ENCODE results near the gene MORC1.
"Not testable (repeated sequence)": the region's sequence is repeated elsewhere in the genome, so short reads cannot be mapped to it uniquely, and the experiment has no call there.

MORC1 gene, protein sequence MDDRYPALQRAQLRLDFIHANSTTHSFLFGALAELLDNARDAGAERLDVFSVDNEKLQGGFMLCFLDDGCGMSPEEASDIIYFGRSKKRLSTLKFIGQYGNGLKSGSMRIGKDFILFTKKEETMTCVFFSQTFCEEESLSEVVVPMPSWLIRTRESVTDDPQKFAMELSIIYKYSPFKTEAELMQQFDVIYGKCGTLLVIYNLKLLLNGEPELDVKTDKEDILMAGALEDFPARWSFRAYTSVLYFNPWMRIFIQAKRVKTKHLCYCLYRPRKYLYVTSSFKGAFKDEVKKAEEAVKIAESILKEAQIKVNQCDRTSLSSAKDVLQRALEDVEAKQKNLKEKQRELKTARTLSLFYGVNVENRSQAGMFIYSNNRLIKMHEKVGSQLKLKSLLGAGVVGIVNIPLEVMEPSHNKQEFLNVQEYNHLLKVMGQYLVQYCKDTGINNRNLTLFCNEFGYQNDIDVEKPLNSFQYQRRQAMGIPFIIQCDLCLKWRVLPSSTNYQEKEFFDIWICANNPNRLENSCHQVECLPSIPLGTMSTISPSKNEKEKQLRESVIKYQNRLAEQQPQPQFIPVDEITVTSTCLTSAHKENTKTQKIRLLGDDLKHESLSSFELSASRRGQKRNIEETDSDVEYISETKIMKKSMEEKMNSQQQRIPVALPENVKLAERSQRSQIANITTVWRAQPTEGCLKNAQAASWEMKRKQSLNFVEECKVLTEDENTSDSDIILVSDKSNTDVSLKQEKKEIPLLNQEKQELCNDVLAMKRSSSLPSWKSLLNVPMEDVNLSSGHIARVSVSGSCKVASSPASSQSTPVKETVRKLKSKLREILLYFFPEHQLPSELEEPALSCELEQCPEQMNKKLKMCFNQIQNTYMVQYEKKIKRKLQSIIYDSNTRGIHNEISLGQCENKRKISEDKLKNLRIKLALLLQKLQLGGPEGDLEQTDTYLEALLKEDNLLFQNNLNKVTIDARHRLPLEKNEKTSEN

DNA sequence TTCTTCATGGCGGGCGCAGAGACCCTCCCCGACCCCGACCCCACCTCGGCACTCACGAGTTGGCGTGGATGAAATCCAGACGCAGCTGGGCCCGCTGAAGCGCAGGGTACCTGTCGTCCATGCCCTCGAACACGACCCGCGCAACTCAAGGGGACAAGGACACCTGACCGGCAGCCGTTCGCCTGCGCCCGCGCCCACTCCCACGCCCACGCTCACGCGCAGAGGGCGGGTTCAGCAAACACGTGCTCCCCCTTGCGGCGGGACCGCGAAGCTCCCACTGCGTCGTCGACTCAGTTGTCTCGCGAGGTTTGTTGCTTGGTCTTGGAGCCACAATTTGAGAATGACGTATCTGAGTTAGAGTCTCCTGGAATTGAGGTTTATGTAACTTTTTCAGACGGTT is at the start of gene MORC1:
TSS of gene MORC1 (minus strand) at position 196 of the 400 bp plus-strand sequence. CDS start at position 121, 75 bp downstream.
- no peak for DNase-seq

- DNase-seq: no peak
These were observed 48.0 kb upstream of the MORC1 start for GRCh38 chr3:109165905-109166304.

GRCh38 chr3:109161487-109162123 is 43.7 kb upstream of the MORC1 start:
- no peak for DNase-seq

DNA sequence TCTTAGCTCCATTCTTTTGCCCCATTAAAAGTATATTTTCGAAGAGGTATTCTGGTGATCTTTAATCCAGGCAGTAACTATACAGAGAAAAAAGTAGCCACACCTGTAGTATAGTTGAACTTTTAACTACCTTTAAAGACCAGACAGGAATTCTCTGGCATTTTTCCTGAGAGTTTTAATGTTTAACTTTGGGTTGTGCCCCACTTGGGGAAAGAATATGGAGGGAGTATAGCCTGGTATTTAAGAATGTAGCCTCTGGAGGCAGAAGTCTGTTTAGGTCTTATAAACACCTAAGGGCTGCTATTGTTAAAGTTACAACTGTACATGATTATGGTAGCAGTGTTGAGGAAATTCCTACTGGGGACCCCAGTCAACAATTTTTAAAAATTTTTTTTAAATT is 37.9 kb upstream of the MORC1 start:
- DNase-seq: no peak

DNA sequence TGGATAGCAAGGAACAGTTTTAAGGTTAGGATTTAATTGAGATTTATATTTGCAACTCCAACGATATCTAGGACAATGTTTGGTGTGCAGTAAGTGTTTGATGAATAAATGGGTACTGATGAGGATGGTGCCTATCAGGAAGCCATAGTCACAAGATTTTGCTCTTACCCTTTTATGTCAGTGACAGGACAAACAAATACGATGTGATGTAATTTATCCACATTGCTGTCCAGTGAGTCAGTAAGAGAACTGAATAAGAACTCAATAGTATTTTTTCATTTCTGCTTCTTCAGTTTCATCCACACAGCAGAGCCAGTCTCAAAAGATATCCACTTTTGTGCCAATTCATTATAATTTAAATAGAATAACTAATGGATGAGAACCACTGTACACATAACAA is 37.0 kb upstream of the MORC1 start:
- DNase-seq: no peak

GRCh38 chr3:109152320-109152719 is 34.4 kb upstream of the MORC1 start:
- DNase-seq: no peak

GRCh38 chr3:109149078-109149477 is 31.1 kb upstream of the MORC1 start:
- DNase-seq: no peak

DNA sequence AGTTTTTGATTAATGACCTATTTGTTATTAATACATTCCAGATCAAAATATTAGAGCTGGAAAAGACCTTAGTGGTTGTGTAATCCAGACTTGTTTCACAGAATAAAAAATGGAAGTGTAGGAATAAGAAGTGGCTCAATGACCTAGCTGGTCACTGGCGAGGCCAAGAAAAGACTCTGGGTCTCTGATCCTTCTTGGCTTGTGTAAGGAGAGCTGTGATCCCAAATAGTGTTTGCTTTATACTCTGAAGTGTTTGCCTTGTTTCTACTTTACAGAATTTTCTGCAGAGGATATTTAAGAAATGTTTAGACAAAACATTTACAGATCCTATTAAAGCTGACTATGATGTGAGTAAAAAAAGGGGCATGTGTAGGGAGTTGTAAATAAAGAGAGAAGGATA is 25.7 kb upstream of the MORC1 start:
- no peak for DNase-seq

DNA sequence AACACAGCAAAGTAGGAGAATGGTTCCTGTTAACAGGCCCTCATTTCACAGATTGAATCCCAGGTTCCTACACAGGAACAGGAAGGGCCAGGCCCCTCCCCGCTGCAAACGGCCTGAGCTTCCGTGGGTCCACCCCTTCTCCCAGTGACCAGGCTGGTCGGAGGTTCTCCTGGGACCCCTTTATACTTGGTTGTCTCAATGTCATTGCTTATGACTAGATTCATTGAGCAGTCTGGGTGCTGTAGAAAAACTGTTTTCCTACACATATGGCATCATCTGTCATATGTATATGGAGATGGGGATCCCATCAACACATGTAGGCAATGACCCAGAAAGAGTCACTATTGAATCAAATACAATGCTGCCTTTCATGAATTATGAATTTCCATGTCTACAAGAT is 22.4 kb upstream of the MORC1 start:
- no peak for DNase-seq

DNA sequence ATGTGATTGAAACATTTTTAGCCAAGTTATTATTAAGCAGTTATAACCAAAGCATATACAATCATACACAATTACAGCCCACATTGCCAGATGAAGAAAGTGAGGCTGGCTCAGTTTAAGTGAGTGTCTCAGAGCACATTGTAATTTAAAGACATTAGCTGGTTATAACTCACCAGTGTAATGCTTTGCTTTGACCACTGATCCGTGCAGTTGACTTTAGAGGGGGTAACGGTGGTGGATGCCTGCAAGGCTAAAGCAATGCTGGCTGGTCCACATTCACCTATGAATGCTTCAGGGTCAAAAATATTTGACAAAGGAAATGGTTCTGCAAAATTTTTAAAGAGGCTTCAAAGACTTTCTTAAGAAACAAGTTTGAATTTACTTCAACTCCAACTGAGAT is 19.8 kb upstream of the MORC1 start:
- no peak for DNase-seq

DNA sequence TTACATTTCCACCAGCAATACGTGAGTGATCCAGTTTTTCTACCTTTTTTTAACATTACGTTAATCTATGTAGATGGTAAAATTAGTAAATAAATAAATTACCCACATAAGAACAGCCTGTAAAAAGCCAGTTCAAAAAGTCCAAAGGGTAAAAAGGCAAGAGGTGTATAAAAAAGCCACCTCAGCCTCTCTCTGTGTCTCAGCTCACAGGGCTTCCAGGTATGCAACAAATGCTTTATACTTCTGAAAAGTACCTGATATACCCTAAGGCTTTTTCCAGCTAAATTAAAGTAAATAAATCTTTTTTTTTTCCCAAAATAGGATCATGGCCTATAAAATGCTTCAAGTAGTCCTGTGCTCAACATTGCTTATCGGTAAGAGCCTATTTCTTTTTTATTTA is 18.6 kb upstream of the MORC1 start, which contains the start of gene C3orf85:
TSS of gene C3orf85 (plus strand) at position 197 of the 400 bp plus-strand sequence. CDS start at position 326, 129 bp downstream.
- no peak for DNase-seq

- not testable (repeated sequence) for DNase-seq
These were observed 15.5 kb upstream of the MORC1 start for GRCh38 chr3:109133474-109133816.

DNA sequence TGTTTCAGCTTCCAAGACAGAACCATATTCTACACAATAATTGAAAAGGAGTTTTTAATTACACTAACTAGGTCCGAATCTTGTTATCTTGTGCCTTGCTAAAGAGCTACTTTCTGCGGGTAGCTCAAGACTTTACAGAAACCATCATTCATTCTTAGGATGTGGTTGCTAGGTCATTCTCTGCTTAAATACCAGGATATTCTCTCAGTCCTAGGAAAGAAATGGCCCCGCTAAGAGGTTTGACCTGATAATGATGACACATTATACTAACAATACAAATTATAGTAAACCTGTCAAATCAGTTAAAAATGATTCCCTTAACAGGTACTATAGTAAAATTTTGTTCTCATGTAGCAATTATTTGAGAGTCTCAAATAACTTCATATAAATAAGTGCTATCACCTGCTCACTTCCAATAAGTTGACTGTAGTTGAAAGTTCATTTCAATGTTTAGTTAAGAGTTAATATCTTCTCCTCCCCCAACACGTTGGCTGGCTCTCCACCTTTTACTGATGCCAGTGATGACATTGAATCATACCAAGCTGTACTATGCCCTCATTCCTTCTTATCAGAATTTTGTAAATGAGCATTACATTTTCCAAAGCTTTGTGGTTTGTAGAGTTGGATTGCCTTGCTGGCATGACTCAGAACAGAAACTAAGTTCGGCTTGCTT is 15.0 kb upstream of the MORC1 start:
- DNase-seq: no peak

- DNase-seq: no peak
These were observed 13.3 kb upstream of the MORC1 start for GRCh38 chr3:109131276-109131675.

DNA sequence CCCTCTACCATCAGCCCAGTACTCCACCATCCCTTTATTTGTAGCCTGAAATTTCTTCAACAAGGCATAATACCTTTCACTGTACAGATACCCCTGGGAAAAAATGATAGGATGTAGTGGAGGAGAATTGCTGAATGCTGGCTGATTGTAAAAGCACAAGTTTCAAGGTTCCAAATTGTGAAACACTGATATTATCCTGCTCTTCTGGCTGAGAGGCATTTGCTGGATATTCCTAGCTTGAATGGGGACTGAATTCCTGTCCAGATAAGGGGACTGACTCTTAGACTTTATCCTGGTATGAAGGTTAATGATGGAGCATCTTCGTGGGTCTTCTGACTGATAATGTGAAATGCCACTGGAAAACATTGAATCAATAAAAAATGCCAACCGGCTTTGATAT is 9.6 kb upstream of the MORC1 start:
- DNase-seq: no peak

DNA sequence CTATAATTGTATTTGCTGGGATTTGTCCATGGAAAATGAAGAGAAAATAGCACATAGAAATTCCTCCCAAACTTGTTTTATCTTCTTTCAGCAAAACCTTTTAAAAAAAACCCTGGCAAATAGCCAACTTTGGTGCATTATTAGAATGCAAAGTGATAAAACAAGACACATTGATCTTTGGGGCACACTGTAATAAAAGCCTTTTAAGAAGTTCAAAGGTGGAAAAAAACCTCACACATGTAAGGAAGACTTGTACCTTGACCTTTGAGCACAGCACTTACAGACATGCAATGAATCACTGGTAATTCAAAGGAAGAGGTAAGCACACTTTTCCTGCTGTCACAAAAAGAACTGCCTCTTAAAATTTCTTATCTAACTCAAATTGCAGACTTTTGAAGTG is 8.0 kb upstream of the MORC1 start:
- no peak for DNase-seq

DNA sequence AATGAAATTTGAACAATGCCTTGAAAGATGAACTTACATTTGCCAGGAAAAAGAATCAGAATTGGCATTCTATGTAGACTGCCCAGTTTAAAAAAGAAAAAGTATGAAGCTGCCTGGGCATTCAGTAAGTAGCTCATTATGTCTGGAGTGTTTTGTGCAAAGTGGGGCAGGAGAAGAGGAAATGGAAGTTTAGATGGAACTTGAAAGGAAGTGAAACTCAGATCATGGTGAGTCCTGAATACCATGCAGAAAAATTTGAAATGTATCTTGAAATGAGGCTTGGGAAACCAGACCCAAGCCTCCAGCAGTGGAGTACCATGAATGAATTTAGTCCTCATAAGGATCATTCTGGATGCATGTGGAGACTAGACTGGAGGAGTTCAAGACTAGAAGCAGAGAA is 4.8 kb upstream of the MORC1 start:
- no peak for DNase-seq

DNA sequence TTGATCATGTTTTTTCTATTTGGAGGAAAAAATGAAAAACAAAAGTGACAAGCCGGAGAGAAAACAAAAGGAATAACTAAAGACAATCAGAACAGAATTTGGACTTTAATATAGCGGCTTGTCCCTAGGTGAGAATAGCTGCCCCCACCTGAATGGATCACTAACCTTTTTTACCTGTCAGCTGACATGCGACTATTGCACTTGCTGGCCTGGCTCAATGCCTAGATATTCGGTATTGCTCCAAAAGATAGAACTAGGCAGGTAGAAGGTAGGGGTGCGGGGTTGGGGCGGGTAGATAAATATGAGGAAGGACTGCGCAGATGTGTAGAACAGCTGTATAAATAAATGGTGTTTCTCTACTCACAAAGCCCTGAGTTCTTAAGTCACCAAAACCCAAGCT is 650 bp upstream of the MORC1 start:
- DNase-seq: no peak

DNA sequence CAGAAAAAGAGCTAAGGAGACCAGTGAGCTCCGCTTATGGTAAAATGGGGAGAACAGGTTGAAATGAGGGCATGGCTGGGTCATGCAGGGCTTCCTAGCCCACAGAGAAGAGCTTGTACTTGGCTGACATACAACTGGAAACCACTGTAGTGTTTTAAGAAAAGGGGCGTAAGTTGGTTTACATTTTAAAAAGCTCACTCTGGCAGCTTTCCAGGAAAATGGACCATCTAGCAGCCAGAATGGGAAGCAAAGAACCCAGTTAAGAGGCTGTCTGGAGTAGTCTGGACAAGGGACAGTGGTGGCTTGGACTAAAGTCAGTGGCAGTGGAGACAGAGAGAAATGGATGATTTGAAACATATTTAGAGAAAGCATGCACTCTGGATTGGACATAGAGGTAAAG is 1.9 kb downstream of the MORC1 start:
- DNase-seq: no peak

- DNase-seq: no peak
These were observed 2.5 kb downstream of the MORC1 start for GRCh38 chr3:109115451-109115850.

- no peak for DNase-seq
These were observed 3.2 kb downstream of the MORC1 start for GRCh38 chr3:109114746-109115145.

GRCh38 chr3:109112946-109113760 is 4.8 kb downstream of the MORC1 start:
- no peak for DNase-seq

All from CD4-positive, alpha-beta T cell treated with Interferon gamma for 1 hour (primary cell).